Measurements from ENCODE around the gene HAO1.

HAO1 gene

GRCh38 chr20:7897781-7898364, 42.4 kb downstream of the HAO1 start:
- no peak for ATAC-seq
- no peak overlapping the region for H3K4me3 Mint-ChIP-seq
- no peaks in the 10 kb centered on the region for H3K36me3 Mint-ChIP-seq
- no peak overlapping the region for H3K27ac Mint-ChIP-seq
- H3K9me3 Mint-ChIP-seq: no peaks in the 10 kb centered on the region
- H3K27me3 Mint-ChIP-seq: no peaks in the 10 kb centered on the region
- no peaks in the 10 kb centered on the region for H3K4me1 Mint-ChIP-seq

- no peaks in the 10 kb centered on the region for H3K27me3 Mint-ChIP-seq
- no peaks in the 10 kb centered on the region for H3K36me3 Mint-ChIP-seq
- H3K9me3 Mint-ChIP-seq: no peaks in the 10 kb centered on the region
- H3K4me3 Mint-ChIP-seq: no peak overlapping the region
- no peak for ATAC-seq
- H3K27ac Mint-ChIP-seq: no peak overlapping the region
- no peaks in the 10 kb centered on the region for H3K4me1 Mint-ChIP-seq
Measured at GRCh38 chr20:7893014-7893730, 47.1 kb downstream of the HAO1 start.

GRCh38 chr20:7891705-7892104, 48.6 kb downstream of the HAO1 start:
- H3K9me3 Mint-ChIP-seq: no peaks in the 10 kb centered on the region
- H3K27me3 Mint-ChIP-seq: no peaks in the 10 kb centered on the region
- no peak overlapping the region for H3K27ac Mint-ChIP-seq
- no peak for ATAC-seq
- no peaks in the 10 kb centered on the region for H3K4me1 Mint-ChIP-seq
- H3K4me3 Mint-ChIP-seq: no peak overlapping the region
- H3K36me3 Mint-ChIP-seq: no peaks in the 10 kb centered on the region

- Mint-ChIP-seq H3K9me3 (no peaks in the 10 kb centered on the region), H3K4me1 (no peaks in the 10 kb centered on the region), H3K27me3 (no peaks in the 10 kb centered on the region), H3K4me3 (no peak overlapping the region), H3K36me3 (no peaks in the 10 kb centered on the region), H3K27ac (no peak overlapping the region)
- ATAC-seq: no peak
Measured at GRCh38 chr20:7889736-7890135, 50.5 kb downstream of the HAO1 start.

- H3K27me3 Mint-ChIP-seq: no peaks in the 10 kb centered on the region
- H3K9me3 Mint-ChIP-seq: no peaks in the 10 kb centered on the region
- no peak overlapping the region for H3K4me3 Mint-ChIP-seq
- no peak for ATAC-seq
- H3K4me1 Mint-ChIP-seq: no peaks in the 10 kb centered on the region
- no peak overlapping the region for H3K27ac Mint-ChIP-seq
- no peaks in the 10 kb centered on the region for H3K36me3 Mint-ChIP-seq
Measured at GRCh38 chr20:7883741-7884140, 56.5 kb downstream of the HAO1 start.

- Mint-ChIP-seq H3K36me3 (no peaks in the 10 kb centered on the region), H3K9me3 (no peaks in the 10 kb centered on the region), H3K27me3 (no peaks in the 10 kb centered on the region), H3K4me1 (no peaks in the 10 kb centered on the region), H3K4me3 (no peak overlapping the region), H3K27ac (no peak overlapping the region)
- ATAC-seq: no peak
Measured at GRCh38 chr20:7883309-7883708, 56.9 kb downstream of the HAO1 start.

- Mint-ChIP-seq H3K27ac (no peak overlapping the region), H3K9me3 (no peaks in the 10 kb centered on the region), H3K27me3 (no peaks in the 10 kb centered on the region), H3K4me3 (no peak overlapping the region), H3K36me3 (no peaks in the 10 kb centered on the region), H3K4me1 (no peaks in the 10 kb centered on the region)
- no peak for ATAC-seq
Measured at GRCh38 chr20:7882076-7882475, 58.2 kb downstream of the HAO1 start.

GRCh38 chr20:7881551-7881950, 58.7 kb downstream of the HAO1 start:
- no peaks in the 10 kb centered on the region for H3K9me3 Mint-ChIP-seq
- H3K4me3 Mint-ChIP-seq: no peak overlapping the region
- no peaks in the 10 kb centered on the region for H3K36me3 Mint-ChIP-seq

GRCh38 chr20:7879883-7880282, 60.4 kb downstream of the HAO1 start:
- ATAC-seq: no peak
- no peaks in the 10 kb centered on the region for H3K4me1 Mint-ChIP-seq
- H3K36me3 Mint-ChIP-seq: no peaks in the 10 kb centered on the region
- no peak overlapping the region for H3K4me3 Mint-ChIP-seq
- H3K27me3 Mint-ChIP-seq: no peaks in the 10 kb centered on the region
- no peak overlapping the region for H3K27ac Mint-ChIP-seq
- no peaks in the 10 kb centered on the region for H3K9me3 Mint-ChIP-seq

More at GRCh38 chr20:7881551-7881950, 58.7 kb downstream of the HAO1 start:
- no peak for ATAC-seq
- Mint-ChIP-seq H3K27ac (no peak overlapping the region), H3K4me1 (no peaks in the 10 kb centered on the region), H3K27me3 (no peaks in the 10 kb centered on the region)

GRCh38 chr20:7868108-7868507, 72.2 kb downstream of the HAO1 start:
- Mint-ChIP-seq H3K27ac (no peak overlapping the region), H3K36me3 (no peaks in the 10 kb centered on the region), H3K4me1 (no peaks in the 10 kb centered on the region), H3K9me3 (no peaks in the 10 kb centered on the region), H3K27me3 (no peaks in the 10 kb centered on the region), H3K4me3 (no peak overlapping the region)
- ATAC-seq: no peak

GRCh38 chr20:7866285-7866684, 74.0 kb downstream of the HAO1 start:
- no peaks in the 10 kb centered on the region for H3K27me3 Mint-ChIP-seq
- no peak overlapping the region for H3K4me3 Mint-ChIP-seq
- H3K9me3 Mint-ChIP-seq: no peaks in the 10 kb centered on the region
- no peaks in the 10 kb centered on the region for H3K36me3 Mint-ChIP-seq
- ATAC-seq: no peak
- H3K27ac Mint-ChIP-seq: no peak overlapping the region
- H3K4me1 Mint-ChIP-seq: no peaks in the 10 kb centered on the region

GRCh38 chr20:7859356-7859802, 80.9 kb downstream of the HAO1 start:
- no peaks in the 10 kb centered on the region for H3K4me1 Mint-ChIP-seq
- ATAC-seq: no peak
- H3K27me3 Mint-ChIP-seq: no peaks in the 10 kb centered on the region
- H3K36me3 Mint-ChIP-seq: no peaks in the 10 kb centered on the region
- H3K9me3 Mint-ChIP-seq: no peaks in the 10 kb centered on the region
- no peak overlapping the region for H3K27ac Mint-ChIP-seq
- H3K4me3 Mint-ChIP-seq: no peak overlapping the region

GRCh38 chr20:7858734-7859250, 81.5 kb downstream of the HAO1 start:
- Mint-ChIP-seq H3K27me3 (no peaks in the 10 kb centered on the region), H3K9me3 (no peaks in the 10 kb centered on the region), H3K4me3 (no peak overlapping the region), H3K36me3 (no peaks in the 10 kb centered on the region), H3K4me1 (no peaks in the 10 kb centered on the region), H3K27ac (no peak overlapping the region)
- ATAC-seq: no peak

GRCh38 chr20:7856756-7857155, 83.5 kb downstream of the HAO1 start:
- Mint-ChIP-seq H3K36me3 (no peaks in the 10 kb centered on the region), H3K27ac (no peak overlapping the region), H3K4me3 (no peak overlapping the region), H3K9me3 (no peaks in the 10 kb centered on the region), H3K4me1 (no peaks in the 10 kb centered on the region), H3K27me3 (no peaks in the 10 kb centered on the region)
- ATAC-seq: no peak

GRCh38 chr20:7855545-7855944, 84.7 kb downstream of the HAO1 start:
- H3K4me1 Mint-ChIP-seq: no peaks in the 10 kb centered on the region
- H3K27me3 Mint-ChIP-seq: no peaks in the 10 kb centered on the region
- ATAC-seq: no peak
- H3K9me3 Mint-ChIP-seq: no peaks in the 10 kb centered on the region
- no peak overlapping the region for H3K4me3 Mint-ChIP-seq
- no peaks in the 10 kb centered on the region for H3K36me3 Mint-ChIP-seq
- H3K27ac Mint-ChIP-seq: no peak overlapping the region

- no peaks in the 10 kb centered on the region for H3K36me3 Mint-ChIP-seq
- no peak for ATAC-seq
- H3K4me3 Mint-ChIP-seq: no peak overlapping the region
- peaks cover 6% of the 10 kb centered on the region for H3K27me3 Mint-ChIP-seq
- no peak overlapping the region for H3K27ac Mint-ChIP-seq
- no peaks in the 10 kb centered on the region for H3K4me1 Mint-ChIP-seq
- no peaks in the 10 kb centered on the region for H3K9me3 Mint-ChIP-seq
Measured at GRCh38 chr20:7853493-7853892, 86.8 kb downstream of the HAO1 start.

Data from stimulated activated memory B cell treated with anti-CD40 and anti-IgM and Interleukin-4, amounts not matched to agents 10 μg/mL and 1 μg/mL and 100 μg/mL, for 72 hours (primary cell).